ENCODE results near the gene SEPTIN10. TPM values are rescaled to one million over a fixed set of nuclear protein-coding genes. Genes with fewer than 3 reads are reported as not detected.
"Not testable (repeated sequence)": the region's sequence is repeated elsewhere in the genome, so short reads cannot be mapped to it uniquely, and the experiment has no call there.

The SEPTIN10 gene
- total and polyA plus RNA-seq, 3 donors from 2014 or later = 118 to 151 (median 130) TPM

DNA sequence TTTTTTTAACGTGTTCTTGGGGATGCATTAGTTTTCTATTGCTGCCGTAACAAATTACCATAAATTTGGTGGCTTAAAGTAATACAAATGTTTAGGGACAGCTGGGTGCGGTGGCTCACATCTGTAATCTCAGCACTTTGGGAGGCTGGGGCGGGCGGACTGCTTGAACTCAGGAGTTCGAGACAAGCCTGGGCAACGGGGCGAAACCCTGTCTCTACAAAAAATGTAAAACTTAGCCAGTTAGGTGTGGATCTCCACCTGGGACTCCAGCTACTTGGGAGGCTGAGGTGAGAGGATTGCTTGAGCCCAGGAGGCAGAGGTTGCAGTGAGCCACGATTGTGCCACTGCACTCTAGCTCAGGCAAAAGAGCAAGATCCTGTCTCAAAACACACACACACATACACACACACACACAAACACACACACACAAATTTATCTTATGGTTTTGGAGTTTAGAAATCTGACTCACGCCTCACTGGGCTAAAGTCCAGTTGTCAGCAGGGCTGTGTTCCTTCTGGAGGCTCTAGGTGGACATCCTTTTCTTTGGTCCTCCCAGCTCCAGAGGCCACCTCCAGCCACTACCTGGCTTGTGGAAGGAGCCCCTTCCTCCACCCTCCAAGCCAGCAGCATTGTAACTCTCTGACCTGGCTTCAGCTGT lies 76.1 kb downstream of the SEPTIN10 start:
- Histone ChIP-seq H3K4me1 (no peaks in the 10 kb centered on the region), H3K9me3 (no peaks in the 10 kb centered on the region), H3K27me3 (no peaks in the 10 kb centered on the region), H3K27ac (no peak overlapping the region), H3K36me3 (ENCODE audit: low read depth, missing control alignments) (no peaks in the 10 kb centered on the region), H3K4me3 (no peak overlapping the region)
- no peak for DNase-seq
- no peak for TF ChIP-seq POLR2A (IDR thresholded peaks at IDR 0.05)
- TF ChIP-seq CTCF (IDR thresholded peaks at IDR 0.05) = no peak
- intact Hi-C loops (cut with DNase I; ENCODE audit: low total_unique reads) = no loop called here
- 91 to 92% methylated on average over 10 of the region's 10 CpGs for WGBS, 2 donors

DNA sequence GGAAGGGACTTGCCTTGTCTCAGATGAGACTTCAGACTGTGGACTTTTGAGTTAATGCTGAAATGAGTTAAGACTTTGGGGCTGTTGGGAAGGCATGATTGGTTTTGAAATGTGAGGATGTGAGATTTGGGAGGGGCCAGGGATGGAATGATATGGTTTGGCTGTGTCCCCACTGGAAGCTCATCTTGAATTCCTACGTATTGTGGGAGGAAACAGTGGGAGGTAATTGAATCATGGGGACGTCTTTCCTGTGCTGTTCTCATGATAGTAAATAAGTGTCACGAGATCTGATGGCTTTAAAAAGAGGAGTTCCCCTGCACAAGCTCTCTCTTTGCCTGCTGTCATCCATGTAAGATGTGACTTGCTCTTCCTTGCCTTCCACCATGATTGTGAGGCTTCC lies 77.2 kb downstream of the SEPTIN10 start:
- WGBS, 2 donors = 58 to 71% methylated on average over 3 of the region's 3 CpGs
- H3K4me1 ChIP-seq; H3K4me3 ChIP-seq; DNase-seq; H3K27ac ChIP-seq; H3K36me3 ChIP-seq (ENCODE audit: low read depth, missing control alignments); intact Hi-C loops (cut with DNase I; ENCODE audit: low total_unique reads); H3K27me3 ChIP-seq; H3K9me3 ChIP-seq: not testable (repeated sequence)

- DNase-seq = no peak
- Histone ChIP-seq H3K36me3 (ENCODE audit: low read depth, missing control alignments) (no peaks in the 10 kb centered on the region), H3K9me3 (no peaks in the 10 kb centered on the region), H3K27me3 (no peaks in the 10 kb centered on the region), H3K27ac (no peak overlapping the region), H3K4me1 (no peaks in the 10 kb centered on the region), H3K4me3 (no peak overlapping the region)
- TF ChIP-seq POLR2A (IDR thresholded peaks at IDR 0.05) = no peak
- no peak for TF ChIP-seq CTCF (IDR thresholded peaks at IDR 0.05)
- 79 to 83% methylated on average over 6 of the region's 6 CpGs for whole genome bisulfite sequencing, 2 donors
- intact Hi-C loops (cut with DNase I; ENCODE audit: low total_unique reads) = no loop called here
Observed at GRCh38 chr2:109535217-109535946, 78.4 kb downstream of the SEPTIN10 start.

DNA sequence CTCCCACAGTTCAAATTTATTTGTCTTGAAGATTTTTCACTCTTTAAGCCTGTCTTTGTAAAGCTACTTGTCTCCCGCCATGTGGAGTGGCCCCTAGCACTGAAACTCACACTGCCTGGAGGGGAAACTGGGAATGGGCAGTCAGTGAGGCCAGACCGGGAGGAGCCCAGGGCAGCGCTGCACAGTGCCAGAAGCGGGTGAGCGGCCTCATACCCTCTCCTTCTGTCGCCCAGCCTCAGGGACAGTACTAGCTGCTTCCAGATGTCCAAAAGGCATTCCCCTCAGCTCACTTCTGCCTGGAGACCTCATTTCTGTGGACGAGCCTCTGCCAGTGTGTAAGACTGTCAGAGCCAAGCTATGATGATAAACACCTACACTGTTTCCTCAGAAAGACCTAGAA lies 79.9 kb downstream of the SEPTIN10 start:
- no peaks in the 10 kb centered on the region for H3K4me1 ChIP-seq
- H3K27me3 ChIP-seq = no peaks in the 10 kb centered on the region
- no peaks in the 10 kb centered on the region for H3K9me3 ChIP-seq
- no peaks in the 10 kb centered on the region for H3K36me3 ChIP-seq (ENCODE audit: low read depth, missing control alignments)
- 81 to 92% methylated on average over 6 to 7 of the region's 7 CpGs for WGBS, 2 donors
- intact Hi-C loops (cut with DNase I; ENCODE audit: low total_unique reads) = no loop called here
- no peak overlapping the region for H3K4me3 ChIP-seq
- DNase-seq = no peak
- no peak overlapping the region for H3K27ac ChIP-seq
- TF ChIP-seq POLR2A (IDR thresholded peaks at IDR 0.05) (no peak), CTCF (IDR thresholded peaks at IDR 0.05) (no peak)

DNA sequence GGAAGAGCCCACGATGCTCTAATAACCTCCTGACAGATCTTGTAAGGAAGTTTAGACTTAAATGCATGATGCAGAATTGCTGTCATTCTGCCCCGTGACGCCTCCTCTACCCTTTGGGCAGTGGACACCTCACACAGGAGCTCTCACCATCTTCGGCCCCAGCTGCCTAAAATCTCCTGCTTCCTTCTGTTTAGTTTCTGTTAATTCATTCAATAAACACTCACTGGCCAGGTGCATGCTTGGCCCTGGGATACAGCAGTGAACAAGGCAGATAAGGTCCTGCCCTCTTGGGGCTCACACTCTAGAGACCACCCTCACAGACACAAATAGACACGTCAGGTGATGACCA lies 81.1 kb downstream of the SEPTIN10 start:
- Histone ChIP-seq H3K27me3 (no peaks in the 10 kb centered on the region), H3K9me3 (no peaks in the 10 kb centered on the region), H3K36me3 (ENCODE audit: low read depth, missing control alignments) (no peaks in the 10 kb centered on the region), H3K4me3 (no peak overlapping the region), H3K27ac (no peak overlapping the region), H3K4me1 (no peaks in the 10 kb centered on the region)
- no peak for DNase-seq
- 87 to 90% methylated on average over 5 of the region's 5 CpGs for WGBS, 2 donors
- intact Hi-C loops (cut with DNase I; ENCODE audit: low total_unique reads) = no loop called here
- TF ChIP-seq POLR2A (IDR thresholded peaks at IDR 0.05) (no peak), CTCF (IDR thresholded peaks at IDR 0.05) (no peak)
